T-helper 2 cell treated with Interferon-gamma antibody and Interleukin-4, amounts not matched to agents 5 μg/mL and 100 μg/mL, for 36 hours (primary cell): ENCODE data around the gene AP4S1.
A peak's percentile ranks its signal among the peaks of the same experiment; 100 is the strongest.
"Not testable (repeated sequence)": the region's sequence is repeated elsewhere in the genome, so short reads cannot be mapped to it uniquely, and the experiment has no call there.

Experiments used
- DNase-seq: peaks from one replicate; pipeline ENCODE4 v3.0.0; 2021; ENCODE audit warnings: low spot score
- H3K27ac Mint-ChIP-seq: one replicate; pipeline ENCODE4 v1.8.0; 2021; ENCODE audit warnings: mild to moderate bottlenecking, mixed read lengths
- H3K27me3 Mint-ChIP-seq: one replicate; pipeline ENCODE4 v1.8.0; 2021; ENCODE audit warnings: low read depth, mixed read lengths
- H3K36me3 Mint-ChIP-seq: one replicate; pipeline ENCODE4 v1.8.0; 2021; ENCODE audit warnings: low read depth, mixed read lengths
- H3K4me1 Mint-ChIP-seq: one replicate; pipeline ENCODE4 v1.8.0; 2021; ENCODE audit warnings: low read depth, mixed read lengths
- H3K4me3 Mint-ChIP-seq: one replicate; pipeline ENCODE4 v1.8.0; 2022; ENCODE audit warnings: mild to moderate bottlenecking, moderate library complexity, mixed read lengths
- H3K9me3 Mint-ChIP-seq: one replicate; pipeline ENCODE4 v1.8.0; 2021; ENCODE audit warnings: mixed read lengths

AP4S1 gene, protein sequence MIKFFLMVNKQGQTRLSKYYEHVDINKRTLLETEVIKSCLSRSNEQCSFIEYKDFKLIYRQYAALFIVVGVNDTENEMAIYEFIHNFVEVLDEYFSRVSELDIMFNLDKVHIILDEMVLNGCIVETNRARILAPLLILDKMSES

DNA sequence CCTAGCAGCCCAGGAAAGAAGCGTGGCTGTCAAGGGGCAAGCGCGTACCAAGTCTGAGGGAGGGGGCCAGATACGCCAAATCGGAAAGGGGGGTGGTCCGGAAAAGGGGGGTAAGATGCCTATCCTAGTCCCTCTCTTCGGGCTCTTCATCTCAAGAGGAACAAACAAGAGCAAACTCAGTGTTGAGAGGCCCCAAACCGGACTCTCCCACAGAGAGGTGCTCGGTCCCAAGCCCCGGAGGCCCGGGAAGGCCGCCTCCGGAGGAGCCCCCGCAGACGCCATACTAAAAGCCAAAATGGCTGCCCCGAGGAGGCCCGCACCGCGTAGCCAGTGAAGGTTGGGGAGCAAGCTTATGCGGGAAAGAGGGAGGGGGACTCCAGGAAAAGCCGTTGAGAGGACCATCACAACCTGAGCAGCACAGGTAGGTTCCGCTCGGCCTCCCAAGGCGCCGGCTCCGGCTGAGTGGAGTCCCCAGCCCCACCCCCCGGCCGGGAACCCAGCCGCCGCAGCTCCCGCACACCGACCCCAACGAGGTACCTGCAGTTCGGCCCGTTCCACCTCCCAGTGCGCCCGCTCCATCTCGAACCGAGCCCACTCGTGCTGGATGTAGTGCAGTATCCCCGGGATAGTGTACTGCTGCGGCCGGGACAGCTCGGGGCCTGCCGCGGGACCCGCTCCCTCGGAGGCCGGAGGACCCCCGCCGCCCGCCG, at the start of gene AP4S1:
TSS of gene AP4S1 (plus strand) at position 283 of the 710 bp plus-strand sequence. CDS start 40,548 bp downstream, outside the sequence.
- H3K27me3 Mint-ChIP-seq, result no peaks in the 10 kb centered on the region
- H3K4me1 Mint-ChIP-seq, result peaks cover 40% of the 10 kb centered on the region
- peak within 1 kb of the TSS; percentile 96 for H3K4me3 Mint-ChIP-seq
- peak within 1 kb of the TSS; percentile 98 for H3K27ac Mint-ChIP-seq
- H3K36me3 Mint-ChIP-seq, result peaks cover 13% of the 10 kb centered on the region
- no peaks in the 10 kb centered on the region for H3K9me3 Mint-ChIP-seq
- DNase-seq, result peak; percentile 47

- Mint-ChIP-seq H3K4me1 (peaks cover 17% of the 10 kb centered on the region), H3K4me3 (no peak overlapping the region), H3K9me3 (no peaks in the 10 kb centered on the region), H3K27me3 (no peaks in the 10 kb centered on the region), H3K36me3 (peaks cover 2% of the 10 kb centered on the region), H3K27ac (no peak overlapping the region)
- DNase-seq, result no peak
Measured at GRCh38 chr14:30977752-30978151, 47.7 kb upstream of the AP4S1 start.

DNA sequence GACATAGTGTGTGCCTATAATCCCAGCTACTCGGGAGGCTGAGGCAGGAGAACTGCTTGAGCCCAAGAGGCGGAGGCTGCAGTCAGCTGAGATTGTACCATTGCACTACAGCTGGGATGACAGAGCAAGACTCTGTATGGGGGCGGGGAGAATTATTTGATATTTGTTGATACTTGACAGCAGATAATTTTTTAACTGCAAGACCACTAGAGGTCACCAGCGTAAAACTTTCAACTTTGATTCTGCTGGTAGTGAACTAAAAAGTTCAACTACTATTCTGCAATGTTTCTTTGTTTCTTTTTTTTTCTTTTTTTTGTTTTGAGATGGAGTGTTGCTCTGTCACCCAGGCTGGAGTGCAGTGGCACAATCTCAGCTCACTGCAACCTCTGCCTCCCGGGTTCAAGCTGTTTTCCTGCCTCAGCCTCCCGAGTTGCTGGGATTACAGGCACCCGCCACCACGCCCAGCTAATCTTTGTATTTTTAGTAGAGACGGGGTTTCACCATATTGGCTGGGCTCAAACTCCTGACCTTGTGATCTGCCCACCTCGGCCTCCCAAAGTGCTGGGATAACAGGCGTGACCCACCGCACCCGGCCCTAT, 45.2 kb upstream of the AP4S1 start:
- not testable (repeated sequence) for H3K4me3 Mint-ChIP-seq, H3K27me3 Mint-ChIP-seq, H3K4me1 Mint-ChIP-seq, H3K9me3 Mint-ChIP-seq, H3K27ac Mint-ChIP-seq, H3K36me3 Mint-ChIP-seq
- peak; percentile 20 for DNase-seq

DNA sequence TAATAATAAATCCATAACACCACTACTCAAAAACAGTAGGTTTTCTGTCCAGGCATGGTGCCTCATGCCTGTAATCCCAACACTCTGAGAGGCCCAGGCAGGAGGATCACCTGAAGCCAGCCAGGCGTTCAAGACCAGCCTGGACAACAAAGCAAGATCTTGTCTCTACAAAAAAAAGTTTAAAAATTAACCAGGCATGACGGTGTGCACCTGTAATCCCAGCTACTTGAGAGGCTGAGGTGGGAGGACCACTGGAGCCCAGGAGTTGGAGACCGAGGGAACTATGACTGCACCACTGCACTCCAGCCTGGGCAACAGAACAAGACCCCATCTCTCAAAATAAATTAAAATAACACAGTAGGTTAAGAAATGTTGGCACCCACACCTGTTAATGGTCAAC, 44.5 kb upstream of the AP4S1 start:
- H3K9me3 Mint-ChIP-seq, result no peaks in the 10 kb centered on the region
- DNase-seq, result no peak
- H3K27ac Mint-ChIP-seq, result no peak overlapping the region
- peaks cover 2% of the 10 kb centered on the region for H3K4me1 Mint-ChIP-seq
- no peaks in the 10 kb centered on the region for H3K36me3 Mint-ChIP-seq
- H3K4me3 Mint-ChIP-seq, result no peak overlapping the region
- no peaks in the 10 kb centered on the region for H3K27me3 Mint-ChIP-seq

DNA sequence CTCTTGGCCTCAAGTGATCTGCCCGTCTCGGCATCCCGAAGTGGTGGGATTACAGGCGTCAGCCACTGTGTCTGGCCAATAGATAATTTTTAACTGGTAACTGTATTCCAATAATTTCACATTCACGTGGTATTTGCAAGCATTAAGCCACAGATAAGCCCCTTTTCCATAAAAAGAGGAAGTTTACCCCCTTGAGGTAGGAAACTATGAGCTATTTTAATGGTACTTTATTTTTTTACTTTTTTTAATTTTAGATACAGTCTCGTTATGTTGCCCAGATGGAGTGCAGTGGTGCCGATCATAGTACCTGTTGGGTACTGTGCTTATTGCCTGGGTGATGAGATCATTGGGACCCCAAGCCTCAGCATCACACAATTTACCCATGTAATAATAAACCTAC, 42.9 kb upstream of the AP4S1 start:
- Mint-ChIP-seq H3K4me3 (no peak overlapping the region), H3K27ac (no peak overlapping the region), H3K9me3 (no peaks in the 10 kb centered on the region), H3K27me3 (no peaks in the 10 kb centered on the region), H3K4me1 (no peaks in the 10 kb centered on the region), H3K36me3 (no peaks in the 10 kb centered on the region)
- no peak for DNase-seq

GRCh38 chr14:30983858-30984257, 41.6 kb upstream of the AP4S1 start:
- Mint-ChIP-seq H3K9me3 (no peaks in the 10 kb centered on the region), H3K27ac (no peak overlapping the region), H3K4me1 (peaks cover 4% of the 10 kb centered on the region), H3K36me3 (no peaks in the 10 kb centered on the region), H3K4me3 (no peak overlapping the region), H3K27me3 (no peaks in the 10 kb centered on the region)
- DNase-seq, result no peak

DNA sequence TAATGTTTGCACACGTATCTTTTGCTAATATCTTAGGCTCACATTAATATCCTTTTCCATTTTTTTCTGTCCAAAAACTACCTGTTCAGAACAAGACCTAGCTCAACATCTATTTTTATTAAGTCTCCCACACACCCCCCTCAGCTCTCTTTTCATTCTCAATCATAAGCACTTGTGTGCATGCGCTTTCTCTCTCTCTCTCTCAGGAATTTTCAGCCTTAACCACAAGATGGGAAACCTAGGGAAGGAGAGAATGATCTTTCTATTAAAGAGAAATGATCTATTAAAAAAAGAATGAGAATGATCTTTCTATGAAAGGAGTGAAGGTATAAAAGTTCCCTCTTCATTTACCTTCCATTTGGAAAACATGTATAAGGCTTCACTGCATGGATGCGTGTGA, 39.7 kb upstream of the AP4S1 start:
- peaks cover 6% of the 10 kb centered on the region for H3K4me1 Mint-ChIP-seq
- no peaks in the 10 kb centered on the region for H3K9me3 Mint-ChIP-seq
- no peak overlapping the region for H3K27ac Mint-ChIP-seq
- H3K27me3 Mint-ChIP-seq, result no peaks in the 10 kb centered on the region
- H3K4me3 Mint-ChIP-seq, result no peak overlapping the region
- no peak for DNase-seq
- H3K36me3 Mint-ChIP-seq, result no peaks in the 10 kb centered on the region

- no peak for DNase-seq
- Mint-ChIP-seq H3K4me3 (no peak overlapping the region), H3K36me3 (no peaks in the 10 kb centered on the region), H3K9me3 (no peaks in the 10 kb centered on the region), H3K27ac (no peak overlapping the region), H3K27me3 (no peaks in the 10 kb centered on the region), H3K4me1 (peaks cover 9% of the 10 kb centered on the region)
Measured at GRCh38 chr14:30988509-30988908, 36.9 kb upstream of the AP4S1 start.

DNA sequence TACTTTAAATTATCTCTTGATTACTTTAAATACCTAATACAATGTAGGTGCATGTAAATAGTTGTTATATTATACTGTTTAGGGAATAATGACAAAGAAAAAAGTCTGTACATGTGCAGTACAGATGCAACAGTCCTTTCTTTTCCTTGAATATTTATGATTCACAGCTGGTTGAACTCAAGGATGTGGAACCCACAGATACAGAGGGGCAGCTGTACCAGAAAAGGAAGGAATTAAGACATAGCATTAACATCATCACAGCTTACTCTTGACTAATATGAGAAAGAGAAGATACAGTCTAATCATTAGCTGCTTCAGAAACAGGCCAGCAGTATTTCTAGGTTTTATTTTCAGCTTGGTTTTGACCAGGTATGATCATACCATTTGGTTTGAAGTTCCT, 34.7 kb upstream of the AP4S1 start:
- DNase-seq, result no peak
- Mint-ChIP-seq H3K9me3 (no peaks in the 10 kb centered on the region), H3K4me1 (peaks cover 17% of the 10 kb centered on the region), H3K27me3 (no peaks in the 10 kb centered on the region), H3K4me3 (no peak overlapping the region), H3K36me3 (no peaks in the 10 kb centered on the region), H3K27ac (no peak overlapping the region)

GRCh38 chr14:30991408-30991807, 34.0 kb upstream of the AP4S1 start:
- H3K27ac Mint-ChIP-seq, result no peak overlapping the region
- H3K9me3 Mint-ChIP-seq, result no peaks in the 10 kb centered on the region
- no peaks in the 10 kb centered on the region for H3K27me3 Mint-ChIP-seq
- H3K4me3 Mint-ChIP-seq, result no peak overlapping the region
- H3K4me1 Mint-ChIP-seq, result peaks cover 17% of the 10 kb centered on the region
- no peaks in the 10 kb centered on the region for H3K36me3 Mint-ChIP-seq
- no peak for DNase-seq

DNA sequence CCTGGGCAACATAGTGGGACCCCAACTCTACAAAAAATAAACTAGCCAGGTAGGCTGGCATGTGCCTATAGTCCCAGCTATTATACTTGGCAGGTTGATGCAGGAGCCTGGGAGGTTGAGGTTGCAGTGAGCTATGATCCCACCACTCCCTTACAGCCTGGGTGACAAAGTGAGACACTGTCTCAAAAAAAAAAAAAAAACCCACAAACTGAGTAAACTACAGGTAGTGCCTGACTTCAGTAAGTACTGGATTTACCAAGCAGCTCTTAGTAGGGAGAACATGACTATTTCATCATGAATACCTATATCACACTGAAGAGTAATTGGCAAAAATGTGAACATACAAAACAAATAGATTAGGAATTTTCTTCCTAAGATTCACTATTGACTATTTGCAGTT, 32.4 kb upstream of the AP4S1 start:
- no peak overlapping the region for H3K27ac Mint-ChIP-seq
- no peak overlapping the region for H3K4me3 Mint-ChIP-seq
- H3K27me3 Mint-ChIP-seq, result no peaks in the 10 kb centered on the region
- peaks cover 8% of the 10 kb centered on the region for H3K9me3 Mint-ChIP-seq
- H3K36me3 Mint-ChIP-seq, result peaks cover 14% of the 10 kb centered on the region
- no peak for DNase-seq
- peaks cover 17% of the 10 kb centered on the region for H3K4me1 Mint-ChIP-seq

DNA sequence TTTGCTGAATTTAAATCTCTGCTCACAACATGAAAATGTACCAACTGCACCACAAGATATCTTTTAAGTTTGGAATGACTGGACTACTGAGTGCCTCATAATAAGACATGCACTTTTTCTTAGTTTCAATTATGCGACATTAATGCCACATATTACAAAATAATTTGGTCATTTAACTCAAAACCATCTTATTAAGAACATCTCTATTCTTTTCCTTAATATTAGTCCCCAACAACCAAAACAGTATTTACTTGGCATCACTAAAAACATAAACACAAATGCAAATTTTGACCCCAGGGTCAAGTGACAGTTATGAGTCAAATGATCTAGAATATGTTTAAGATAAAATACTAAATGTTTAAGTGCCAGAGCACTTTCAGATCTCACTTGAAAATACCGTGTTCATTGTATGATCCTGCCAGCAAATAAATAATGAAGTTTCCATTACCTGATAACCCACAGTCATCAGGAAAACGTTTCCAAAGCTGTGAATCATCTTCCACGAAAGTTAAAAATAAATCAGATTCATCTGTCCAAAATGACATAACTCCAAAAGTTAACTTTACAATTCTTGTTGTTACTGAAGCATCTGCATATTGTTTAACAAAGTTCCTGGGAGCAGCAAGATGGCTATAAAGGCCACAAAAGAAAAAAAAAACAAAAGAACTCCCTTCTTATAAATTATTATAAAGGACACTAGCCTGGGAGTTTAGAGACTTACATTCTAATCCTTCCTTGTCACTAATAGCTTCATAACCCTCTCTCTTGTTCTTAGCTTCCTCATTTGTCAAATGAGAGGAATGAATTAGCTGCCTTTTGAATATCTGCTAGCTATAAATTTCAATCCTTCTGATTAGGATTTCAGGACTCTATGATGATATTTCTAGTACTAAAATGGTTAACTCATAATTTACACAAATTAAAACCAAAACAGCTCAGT, 30.5 kb upstream of the AP4S1 start:
- Mint-ChIP-seq H3K36me3 (peaks cover 30% of the 10 kb centered on the region), H3K27me3 (no peaks in the 10 kb centered on the region), H3K27ac (no peak overlapping the region), H3K4me3 (no peak overlapping the region), H3K4me1 (peaks cover 11% of the 10 kb centered on the region), H3K9me3 (peaks cover 25% of the 10 kb centered on the region)
- no peak for DNase-seq

DNA sequence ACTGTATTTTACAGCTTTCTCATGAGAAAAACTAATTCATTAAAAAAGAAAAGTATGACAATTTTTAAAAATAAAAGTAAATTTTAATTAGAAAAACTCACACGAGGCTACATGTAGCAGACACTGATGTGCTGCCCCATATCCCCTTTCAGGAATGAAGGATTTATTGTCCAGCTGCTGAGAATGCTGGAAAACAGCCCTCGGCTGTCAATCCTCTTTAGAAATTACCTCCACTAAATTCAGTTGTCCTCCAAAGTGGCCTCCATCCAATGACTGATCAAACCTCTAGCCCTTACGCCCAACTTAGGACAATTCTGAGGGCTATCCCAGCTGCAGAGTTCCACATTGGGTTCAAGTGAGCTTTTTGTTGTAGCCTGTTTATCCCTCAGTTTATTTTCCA, 29.8 kb upstream of the AP4S1 start:
- Mint-ChIP-seq H3K4me3 (no peak overlapping the region), H3K36me3 (peaks cover 35% of the 10 kb centered on the region), H3K9me3 (peaks cover 33% of the 10 kb centered on the region), H3K27ac (no peak overlapping the region), H3K27me3 (no peaks in the 10 kb centered on the region), H3K4me1 (peaks cover 11% of the 10 kb centered on the region)
- no peak for DNase-seq
